SU-DHL-6 (cell line): ENCODE data around the gene LRRN2.

Experiments
- H2AFZ ChIP-seq: fragments of 200-600 bp; sonication (generic); 2 replicates; pipeline ENCODE4 v1.6.1; 2014; ENCODE audit warnings: low read depth, mild to moderate bottlenecking, moderate library complexity, mixed read lengths, antibody characterized with exemption, low read length; ENCODE audit not compliant: severe bottlenecking
- H3F3A ChIP-seq: fragments of 200-600 bp; shearing (Covaris generic); 2 replicates; pipeline ENCODE4 v1.6.0; 2016; ENCODE audit warnings: antibody characterized with exemption, mild to moderate bottlenecking; ENCODE audit not compliant: insufficient read depth
- H3K27ac ChIP-seq: fragments of 200-600 bp; sonication (generic); 2 replicates; pipeline ENCODE4 v1.5.1; 2016; ENCODE audit warnings: low read depth, mild to moderate bottlenecking, low read length, moderate library complexity, mixed read lengths
- H3K27me3 ChIP-seq: fragments of 200-600 bp; sonication (generic), shearing (Covaris generic); 2 replicates; pipeline ENCODE4 v1.6.0; 2014; ENCODE audit warnings: mild to moderate bottlenecking, low read length
- H3K36me3 ChIP-seq: fragments of 200-600 bp; sonication (generic); 2 replicates; pipeline ENCODE4 v1.6.1; 2014; ENCODE audit warnings: mild to moderate bottlenecking, low read length, mixed read lengths
- H3K4me2 ChIP-seq: fragments of 300-600, 200-600 bp; shearing (Covaris generic), sonication (generic); 2 replicates; pipeline ENCODE4 v1.6.0; 2014; ENCODE audit warnings: low read length, low read depth, mild to moderate bottlenecking; ENCODE audit not compliant: poor library complexity, severe bottlenecking
- H3K4me3 ChIP-seq: fragments of 200-600 bp; sonication (generic); 2 replicates; pipeline ENCODE4 v1.5.1; 2014; ENCODE audit warnings: antibody characterized with exemption, low read length, mild to moderate bottlenecking, mixed read lengths; ENCODE audit not compliant: insufficient read depth, poor library complexity, severe bottlenecking
- H3K79me2 ChIP-seq: fragments of 200-600 bp; sonication (generic); 2 replicates; pipeline ENCODE4 v1.6.1; 2014; ENCODE audit warnings: mild to moderate bottlenecking, low read length, moderate library complexity; ENCODE audit not compliant: insufficient read depth
- H3K9ac ChIP-seq: fragments of 200-600 bp; sonication (generic); 2 replicates; pipeline ENCODE4 v1.7.0; 2014; ENCODE audit warnings: mild to moderate bottlenecking, low read length
- H3K9me2 ChIP-seq: fragments of 200-600 bp; sonication (generic); replicated peaks from 2 replicates; pipeline ENCODE4 v1.6.1; 2014; ENCODE audit warnings: low read length; ENCODE audit not compliant: insufficient read depth
- H3K9me3 ChIP-seq: fragments of 200-600 bp; sonication (generic); 2 replicates; pipeline ENCODE4 v1.6.1; 2014; ENCODE audit warnings: low read length, mixed read lengths; ENCODE audit not compliant: insufficient read depth
- H4K20me1 ChIP-seq: fragments of 200-600 bp; sonication (generic); 2 replicates; pipeline ENCODE4 v1.6.1; 2014; ENCODE audit warnings: low read depth, mild to moderate bottlenecking, antibody characterized with exemption, low read length, moderate library complexity, mixed read lengths
- EZH2phosphoT487 ChIP-seq: fragments of 200-600 bp; sonication (generic), shearing (Covaris generic); conservative IDR thresholded peaks from 2 replicates; pipeline ENCODE4 v1.6.1; 2018; ENCODE audit warnings: mild to moderate bottlenecking, antibody characterized with exemption, low read length, moderate library complexity, mixed read lengths
- TF ChIP-seq, protein P1 (sequence below): fragments of 200-600 bp; sonication (generic); IDR thresholded peaks from one replicate; pipeline ENCODE4 v1.5.1; 2017; ENCODE audit warnings: antibody characterized with exemption, mild to moderate bottlenecking, low read length, moderate library complexity; ENCODE audit not compliant: insufficient read depth, poor library complexity, severe bottlenecking

Gene LRRN2

DNA sequence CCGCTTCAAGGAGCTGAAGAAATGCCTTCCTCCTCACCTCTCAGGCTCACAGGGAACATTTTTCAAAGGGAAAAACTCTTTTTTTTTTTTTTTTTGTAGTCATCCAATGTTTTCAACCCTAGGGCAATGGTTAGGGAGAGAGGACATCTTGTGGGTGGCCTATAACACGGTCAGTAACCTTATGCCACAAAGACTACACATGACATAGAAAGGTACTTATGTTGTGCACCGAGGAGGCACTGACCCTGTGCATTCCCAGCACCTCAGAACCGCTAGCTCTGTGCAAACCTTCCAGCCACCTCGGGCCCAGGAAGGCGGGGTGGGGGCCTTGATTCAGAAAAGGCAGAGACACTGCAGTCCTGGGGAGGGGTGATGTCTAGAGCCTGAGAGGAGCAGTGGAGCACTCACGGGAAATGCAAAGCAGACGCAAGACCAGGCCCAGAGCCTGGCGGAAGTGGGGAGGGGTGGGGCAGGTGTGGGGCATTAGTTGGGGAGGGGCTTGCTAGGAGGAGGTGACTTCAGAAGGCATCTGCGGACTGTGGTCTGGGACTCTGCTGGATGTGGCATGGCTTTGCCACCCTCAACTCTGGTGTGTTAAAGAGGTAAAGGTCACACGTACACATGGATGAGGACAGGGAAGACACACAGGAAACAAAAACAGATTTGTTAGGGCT lies 100.7 kb downstream of the LRRN2 start:
- Histone ChIP-seq H4K20me1 (no peaks in the 10 kb centered on the region), H3K4me2 (no peak overlapping the region), H3K9ac (no peak overlapping the region), H3K36me3 (no peaks in the 10 kb centered on the region), H2AFZ (no peak overlapping the region), H3K79me2 (no peaks in the 10 kb centered on the region), H3K9me3 (no peaks in the 10 kb centered on the region), H3K9me2 (no peaks in the 10 kb centered on the region), H3K27ac (no peak overlapping the region), H3K27me3 (no peaks in the 10 kb centered on the region), H3K4me3 (no peak overlapping the region), H3F3A (no peaks in the 10 kb centered on the region)
- TF ChIP-seq, protein P1, sequence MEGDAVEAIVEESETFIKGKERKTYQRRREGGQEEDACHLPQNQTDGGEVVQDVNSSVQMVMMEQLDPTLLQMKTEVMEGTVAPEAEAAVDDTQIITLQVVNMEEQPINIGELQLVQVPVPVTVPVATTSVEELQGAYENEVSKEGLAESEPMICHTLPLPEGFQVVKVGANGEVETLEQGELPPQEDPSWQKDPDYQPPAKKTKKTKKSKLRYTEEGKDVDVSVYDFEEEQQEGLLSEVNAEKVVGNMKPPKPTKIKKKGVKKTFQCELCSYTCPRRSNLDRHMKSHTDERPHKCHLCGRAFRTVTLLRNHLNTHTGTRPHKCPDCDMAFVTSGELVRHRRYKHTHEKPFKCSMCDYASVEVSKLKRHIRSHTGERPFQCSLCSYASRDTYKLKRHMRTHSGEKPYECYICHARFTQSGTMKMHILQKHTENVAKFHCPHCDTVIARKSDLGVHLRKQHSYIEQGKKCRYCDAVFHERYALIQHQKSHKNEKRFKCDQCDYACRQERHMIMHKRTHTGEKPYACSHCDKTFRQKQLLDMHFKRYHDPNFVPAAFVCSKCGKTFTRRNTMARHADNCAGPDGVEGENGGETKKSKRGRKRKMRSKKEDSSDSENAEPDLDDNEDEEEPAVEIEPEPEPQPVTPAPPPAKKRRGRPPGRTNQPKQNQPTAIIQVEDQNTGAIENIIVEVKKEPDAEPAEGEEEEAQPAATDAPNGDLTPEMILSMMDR = no peak

DNA sequence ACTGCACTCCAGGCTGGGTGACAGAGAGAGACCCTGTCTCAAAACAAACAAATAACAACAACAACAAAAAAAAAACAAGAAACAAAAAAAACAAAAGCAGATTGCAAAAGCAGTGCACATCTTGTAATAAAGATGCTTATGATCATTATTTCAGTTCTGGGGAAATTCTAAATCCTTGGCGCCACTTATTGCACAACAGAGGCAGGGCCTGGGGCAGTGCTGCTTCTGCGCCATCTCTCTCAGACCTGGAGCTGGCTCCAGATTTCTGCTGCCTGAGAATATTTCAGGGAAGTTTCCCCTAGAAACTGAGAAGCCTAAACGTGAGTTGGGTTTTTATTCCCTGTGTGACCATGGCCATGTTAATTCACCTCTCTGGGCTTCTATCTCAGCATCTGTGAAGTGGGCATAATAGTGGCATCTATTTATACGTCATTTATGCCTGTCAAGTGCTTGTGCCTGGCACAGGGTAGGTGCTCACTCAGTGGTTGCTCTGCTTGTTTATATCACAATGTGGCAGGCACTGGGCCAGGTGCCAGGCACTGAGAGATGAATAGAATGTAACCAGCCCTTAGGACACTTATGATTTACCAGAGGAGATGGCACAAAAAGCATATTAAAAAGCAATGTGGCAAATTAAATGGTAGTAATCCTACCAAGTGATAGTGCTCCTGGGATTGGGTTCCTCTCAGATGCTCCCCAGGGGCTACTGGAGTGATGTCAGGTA lies 101.5 kb downstream of the LRRN2 start:
- no peaks in the 10 kb centered on the region for H3K27me3 ChIP-seq
- H3F3A ChIP-seq = no peaks in the 10 kb centered on the region
- H3K9me3 ChIP-seq = no peaks in the 10 kb centered on the region
- H3K9ac ChIP-seq = no peak overlapping the region
- H2AFZ ChIP-seq = no peak overlapping the region
- H3K27ac ChIP-seq = no peak overlapping the region
- TF ChIP-seq EZH2phosphoT487 = no peak
- TF ChIP-seq, protein P1 = no peak
- no peaks in the 10 kb centered on the region for H3K36me3 ChIP-seq
- no peaks in the 10 kb centered on the region for H3K9me2 ChIP-seq
- H4K20me1 ChIP-seq = no peaks in the 10 kb centered on the region
- no peaks in the 10 kb centered on the region for H3K79me2 ChIP-seq
- no peak overlapping the region for H3K4me2 ChIP-seq
- no peak overlapping the region for H3K4me3 ChIP-seq

DNA sequence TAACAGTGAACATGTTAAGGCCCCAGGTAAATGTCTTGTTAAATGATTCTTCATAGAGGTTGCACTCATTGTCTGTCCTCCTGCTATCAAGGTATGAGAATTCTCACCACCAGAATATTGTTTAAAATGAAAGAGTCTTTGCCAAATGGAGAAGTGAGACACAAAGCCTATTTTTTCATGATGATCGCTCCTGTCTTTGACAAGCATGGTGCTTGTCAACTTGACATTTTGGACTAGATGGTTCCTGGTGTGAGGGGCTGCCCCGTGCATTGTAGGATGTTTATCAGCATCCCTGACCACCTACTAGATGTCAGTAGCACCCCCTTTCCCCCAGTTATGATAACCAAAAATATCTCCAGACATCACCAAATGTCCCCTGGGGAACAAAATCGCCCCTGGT lies 103.8 kb downstream of the LRRN2 start:
- Histone ChIP-seq H3K27ac (no peak overlapping the region), H3K9me2 (no peaks in the 10 kb centered on the region), H3K9ac (no peak overlapping the region), H3K27me3 (no peaks in the 10 kb centered on the region), H2AFZ (no peak overlapping the region), H4K20me1 (no peaks in the 10 kb centered on the region), H3K36me3 (no peaks in the 10 kb centered on the region), H3K4me3 (no peak overlapping the region), H3K4me2 (no peak overlapping the region), H3F3A (no peaks in the 10 kb centered on the region), H3K9me3 (no peaks in the 10 kb centered on the region), H3K79me2 (no peaks in the 10 kb centered on the region)
- TF ChIP-seq, protein P1 = no peak
- TF ChIP-seq EZH2phosphoT487 = no peak
